HuH-7.5 (cell line): ENCODE data around the gene KCNQ1OT1.

ENCODE experiments used
- DNase-seq: peaks from one replicate; pipeline ENCODE4 v3.0.0; 2011; ENCODE audit warnings: low spot score

Gene KCNQ1OT1

GRCh38 chr11:2593393-2593950, 106.3 kb downstream of the KCNQ1OT1 start:
- DNase-seq = no peak

- DNase-seq = no peak
These were observed 107.0 kb downstream of the KCNQ1OT1 start for GRCh38 chr11:2592559-2593392.

GRCh38 chr11:2591805-2592204, 108.0 kb downstream of the KCNQ1OT1 start:
- no peak for DNase-seq

GRCh38 chr11:2590965-2591754, 108.6 kb downstream of the KCNQ1OT1 start:
- DNase-seq = no peak

- no peak for DNase-seq
These were observed 109.4 kb downstream of the KCNQ1OT1 start for GRCh38 chr11:2590131-2590964.

GRCh38 chr11:2589538-2589934, 110.3 kb downstream of the KCNQ1OT1 start:
- DNase-seq = no peak

- no peak for DNase-seq
These were observed 110.8 kb downstream of the KCNQ1OT1 start for GRCh38 chr11:2588809-2589537.

GRCh38 chr11:2587976-2588748, 111.6 kb downstream of the KCNQ1OT1 start:
- DNase-seq = no peak

- DNase-seq = no peak
These were observed 112.5 kb downstream of the KCNQ1OT1 start for GRCh38 chr11:2587132-2587930.

GRCh38 chr11:2586793-2587131, 113.0 kb downstream of the KCNQ1OT1 start:
- no peak for DNase-seq

- DNase-seq = no peak
These were observed 113.6 kb downstream of the KCNQ1OT1 start for GRCh38 chr11:2586087-2586792.

- no peak for DNase-seq
These were observed 114.2 kb downstream of the KCNQ1OT1 start for GRCh38 chr11:2585566-2586086.

- DNase-seq = no peak
These were observed 114.8 kb downstream of the KCNQ1OT1 start for GRCh38 chr11:2584812-2585565.

GRCh38 chr11:2584434-2584811, 115.4 kb downstream of the KCNQ1OT1 start:
- no peak for DNase-seq

GRCh38 chr11:2583605-2583958, 116.2 kb downstream of the KCNQ1OT1 start:
- DNase-seq = no peak

- no peak for DNase-seq
These were observed 116.7 kb downstream of the KCNQ1OT1 start for GRCh38 chr11:2582946-2583604.

- DNase-seq = no peak
These were observed 117.3 kb downstream of the KCNQ1OT1 start for GRCh38 chr11:2582351-2582945.
